ENCODE data around the gene CLDN11.

CLDN11 gene

GRCh38 chr3:170418422-170419398 lies at the start of gene CLDN11:
CLDN11 (plus strand) TSS chr3:170418868; CDS start chr3:170419067, 199 bp downstream.
- no peak for DNase-seq

GRCh38 chr3:170368921-170369320 lies 49.7 kb upstream of the CLDN11 start:
- DNase-seq, result no peak

GRCh38 chr3:170372190-170372879 lies 46.3 kb upstream of the CLDN11 start:
- DNase-seq, result no peak

GRCh38 chr3:170383567-170383966 lies 35.1 kb upstream of the CLDN11 start:
- DNase-seq, result no peak

- DNase-seq, result no peak
Measured at GRCh38 chr3:170386468-170386867, 32.2 kb upstream of the CLDN11 start.

GRCh38 chr3:170387950-170388349 lies 30.7 kb upstream of the CLDN11 start:
- no peak for DNase-seq

- no peak for DNase-seq
Measured at GRCh38 chr3:170391108-170391507, 27.6 kb upstream of the CLDN11 start.

- DNase-seq, result no peak
Measured at GRCh38 chr3:170397685-170398084, 21.0 kb upstream of the CLDN11 start.

- DNase-seq, result no peak
Measured at GRCh38 chr3:170405101-170405500, 13.6 kb upstream of the CLDN11 start.

GRCh38 chr3:170410428-170411029 lies 8.1 kb upstream of the CLDN11 start:
- no peak for DNase-seq

GRCh38 chr3:170413291-170413690 lies 5.4 kb upstream of the CLDN11 start:
- DNase-seq, result no peak

GRCh38 chr3:170414202-170414663 lies 4.4 kb upstream of the CLDN11 start:
- no peak for DNase-seq

- DNase-seq, result no peak
Measured at GRCh38 chr3:170417090-170417489, 1.6 kb upstream of the CLDN11 start.

GRCh38 chr3:170419557-170420087 lies 954 bp downstream of the CLDN11 start:
- no peak for DNase-seq

- no peak for DNase-seq
Measured at GRCh38 chr3:170420307-170420821, 1.7 kb downstream of the CLDN11 start.

- no peak for DNase-seq
Measured at GRCh38 chr3:170421111-170421641, 2.5 kb downstream of the CLDN11 start.

GRCh38 chr3:170421758-170422157 lies 3.1 kb downstream of the CLDN11 start:
- no peak for DNase-seq

GRCh38 chr3:170423001-170423615 lies 4.4 kb downstream of the CLDN11 start:
- no peak for DNase-seq

GRCh38 chr3:170424879-170425278 lies 6.2 kb downstream of the CLDN11 start:
- no peak for DNase-seq

- DNase-seq, result no peak
Measured at GRCh38 chr3:170425491-170426239, 7.0 kb downstream of the CLDN11 start.

- no peak for DNase-seq
Measured at GRCh38 chr3:170426240-170426797, 7.7 kb downstream of the CLDN11 start.

Data from activated T-cell treated with anti-CD3 and anti-CD28 coated beads for 4 hours (primary cell).